Calu3 (cell line): ENCODE data around the gene VWCE. TPM values are rescaled to one million over a fixed set of nuclear protein-coding genes. Genes with fewer than 3 reads are reported as not detected.

Experiments
- Bru-seq: library from RNA; stranded (reverse); fragments of 400-500 nt; gene quantifications from one replicate; lab custom pipeline; 2021; lab: Mats Ljungman, UMichigan
- BruChase-seq, 2 experiments: library from RNA; stranded (reverse); fragments of 400-500 nt; gene quantifications; one replicate each; lab custom pipeline; 2021; lab: Mats Ljungman, UMichigan
- BruUV-seq: library from RNA; stranded (reverse); fragments of 400-500 nt; replicated peaks from 2 replicates; lab custom pipeline; 2021; lab: Mats Ljungman, UMichigan
- CTCF ChIA-PET: fragments of 300-600 bp; sonication (Branson Sonifier 250); formaldehyde crosslinking; loops from one replicate; lab custom pipeline; 2022; ENCODE audit warnings: antibody characterized with exemption; lab: Charles Lee
- DNase-seq: peaks from one replicate; pipeline ENCODE4 v3.0.0; 2022
- H3K27ac Mint-ChIP-seq: one replicate; pipeline ENCODE4 v1.8.0; 2022; ENCODE audit warnings: mixed read lengths; ENCODE audit not compliant: unreplicated experiment
- H3K27me3 Mint-ChIP-seq: one replicate; pipeline ENCODE4 v1.8.0; 2022; ENCODE audit warnings: mixed read lengths; ENCODE audit not compliant: unreplicated experiment
- H3K36me3 Mint-ChIP-seq: one replicate; pipeline ENCODE4 v1.8.0; 2022; ENCODE audit warnings: mild to moderate bottlenecking, moderate library complexity, mixed read lengths; ENCODE audit not compliant: insufficient read depth, unreplicated experiment
- H3K4me1 Mint-ChIP-seq: one replicate; pipeline ENCODE4 v1.8.0; 2022; ENCODE audit warnings: mild to moderate bottlenecking, low read depth, mixed read lengths; ENCODE audit not compliant: unreplicated experiment
- H3K4me3 Mint-ChIP-seq: one replicate; pipeline ENCODE4 v1.8.0; 2022; ENCODE audit warnings: mild to moderate bottlenecking, low read depth, moderate library complexity, mixed read lengths; ENCODE audit not compliant: unreplicated experiment
- H3K9me3 Mint-ChIP-seq: one replicate; pipeline ENCODE4 v1.8.0; 2022; ENCODE audit warnings: low read depth, mixed read lengths; ENCODE audit not compliant: unreplicated experiment
- intact Hi-C: fragments of 100-400 bp; cut with micrococcal nuclease; formaldehyde crosslinking; loops from one replicate; pipeline ENCODE4 v1.10.0; 2022; ENCODE audit not compliant: unreplicated experiment
- long read RNA-seq: library from polyadenylated mRNA; stranded (forward); transcript quantifications from one replicate; pipeline ENCODE4 v2.0.0, GENCODE V29; 2022
- total RNA-seq: library from RNA; stranded (reverse); gene quantifications from 2 replicates; pipeline ENCODE4 v1.2.3, GENCODE V29; 2022
- TF ChIP-seq, protein P1 (sequence below): fragments of 200-600 bp; IDR thresholded peaks from one replicate; pipeline ENCODE4 v1.8.0; 2022; ENCODE audit warnings: antibody characterized with exemption; ENCODE audit not compliant: unreplicated experiment

The VWCE gene, protein sequence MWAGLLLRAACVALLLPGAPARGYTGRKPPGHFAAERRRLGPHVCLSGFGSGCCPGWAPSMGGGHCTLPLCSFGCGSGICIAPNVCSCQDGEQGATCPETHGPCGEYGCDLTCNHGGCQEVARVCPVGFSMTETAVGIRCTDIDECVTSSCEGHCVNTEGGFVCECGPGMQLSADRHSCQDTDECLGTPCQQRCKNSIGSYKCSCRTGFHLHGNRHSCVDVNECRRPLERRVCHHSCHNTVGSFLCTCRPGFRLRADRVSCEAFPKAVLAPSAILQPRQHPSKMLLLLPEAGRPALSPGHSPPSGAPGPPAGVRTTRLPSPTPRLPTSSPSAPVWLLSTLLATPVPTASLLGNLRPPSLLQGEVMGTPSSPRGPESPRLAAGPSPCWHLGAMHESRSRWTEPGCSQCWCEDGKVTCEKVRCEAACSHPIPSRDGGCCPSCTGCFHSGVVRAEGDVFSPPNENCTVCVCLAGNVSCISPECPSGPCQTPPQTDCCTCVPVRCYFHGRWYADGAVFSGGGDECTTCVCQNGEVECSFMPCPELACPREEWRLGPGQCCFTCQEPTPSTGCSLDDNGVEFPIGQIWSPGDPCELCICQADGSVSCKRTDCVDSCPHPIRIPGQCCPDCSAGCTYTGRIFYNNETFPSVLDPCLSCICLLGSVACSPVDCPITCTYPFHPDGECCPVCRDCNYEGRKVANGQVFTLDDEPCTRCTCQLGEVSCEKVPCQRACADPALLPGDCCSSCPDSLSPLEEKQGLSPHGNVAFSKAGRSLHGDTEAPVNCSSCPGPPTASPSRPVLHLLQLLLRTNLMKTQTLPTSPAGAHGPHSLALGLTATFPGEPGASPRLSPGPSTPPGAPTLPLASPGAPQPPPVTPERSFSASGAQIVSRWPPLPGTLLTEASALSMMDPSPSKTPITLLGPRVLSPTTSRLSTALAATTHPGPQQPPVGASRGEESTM
- total RNA-seq: 0.47 and 0.66 TPM in 2 replicates
- Bru-seq, nascent RNA: percentile 27 among the genes with signal in this experiment
- BruChase-seq, experiment 1, labeled RNA remaining after a 6-hour chase: percentile 26 among the genes with signal in this experiment
- percentile 32 among the genes with signal in this experiment for BruChase-seq, experiment 2, labeled RNA remaining after a 2-hour chase
- long read RNA-seq, partial matches to known transcripts: 1 of 1 reads
- long read RNA-seq, other reads (novel, unspliced or antisense): 0 of 1 reads

DNA sequence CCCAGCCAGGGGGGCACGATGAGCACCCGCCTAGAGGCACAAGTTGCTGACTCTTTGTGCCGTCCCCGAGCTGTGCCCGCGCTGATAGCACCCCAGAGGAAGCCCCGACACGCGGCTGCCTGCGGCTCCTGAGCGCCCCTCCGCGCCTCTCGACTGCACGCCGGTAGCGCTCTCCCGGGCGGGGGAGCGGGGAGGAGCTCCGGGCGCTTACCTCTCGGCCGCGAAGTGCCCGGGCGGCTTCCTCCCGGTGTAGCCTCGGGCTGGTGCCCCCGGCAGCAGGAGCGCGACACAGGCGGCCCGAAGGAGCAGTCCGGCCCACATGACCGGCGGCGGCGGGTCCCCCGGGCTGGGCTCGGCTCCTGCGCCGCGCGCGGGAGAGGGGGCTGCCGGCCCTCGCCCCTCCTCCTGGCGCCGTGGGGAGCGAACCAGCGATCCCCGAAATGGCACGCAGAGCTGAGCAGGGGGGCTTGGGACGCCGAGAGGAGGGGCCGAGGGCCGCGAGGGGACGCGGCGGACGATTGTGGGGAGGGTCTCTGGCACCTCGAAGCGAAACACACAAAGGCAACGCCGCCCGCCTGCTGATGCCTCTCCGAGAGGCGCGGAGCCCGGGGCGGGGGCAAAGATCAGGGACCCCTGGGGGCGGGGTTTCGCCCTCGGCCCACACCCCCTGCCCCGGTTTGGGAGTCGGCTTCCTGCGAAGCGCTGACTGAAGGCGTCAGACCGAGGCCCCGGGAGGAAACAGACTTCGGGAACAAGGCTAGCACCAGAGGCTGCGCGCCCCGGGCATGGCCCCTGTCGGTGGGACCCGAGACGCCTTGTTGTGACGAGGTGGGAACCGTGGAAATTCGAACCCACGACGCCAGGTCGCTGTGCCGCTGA, at the start of gene VWCE:
TSS of gene VWCE (minus strand) at position 600 of the 879 bp plus-strand sequence. CDS start at position 321, 279 bp downstream.
- no TSS peak for BruUV-seq
- TF ChIP-seq, protein P1, sequence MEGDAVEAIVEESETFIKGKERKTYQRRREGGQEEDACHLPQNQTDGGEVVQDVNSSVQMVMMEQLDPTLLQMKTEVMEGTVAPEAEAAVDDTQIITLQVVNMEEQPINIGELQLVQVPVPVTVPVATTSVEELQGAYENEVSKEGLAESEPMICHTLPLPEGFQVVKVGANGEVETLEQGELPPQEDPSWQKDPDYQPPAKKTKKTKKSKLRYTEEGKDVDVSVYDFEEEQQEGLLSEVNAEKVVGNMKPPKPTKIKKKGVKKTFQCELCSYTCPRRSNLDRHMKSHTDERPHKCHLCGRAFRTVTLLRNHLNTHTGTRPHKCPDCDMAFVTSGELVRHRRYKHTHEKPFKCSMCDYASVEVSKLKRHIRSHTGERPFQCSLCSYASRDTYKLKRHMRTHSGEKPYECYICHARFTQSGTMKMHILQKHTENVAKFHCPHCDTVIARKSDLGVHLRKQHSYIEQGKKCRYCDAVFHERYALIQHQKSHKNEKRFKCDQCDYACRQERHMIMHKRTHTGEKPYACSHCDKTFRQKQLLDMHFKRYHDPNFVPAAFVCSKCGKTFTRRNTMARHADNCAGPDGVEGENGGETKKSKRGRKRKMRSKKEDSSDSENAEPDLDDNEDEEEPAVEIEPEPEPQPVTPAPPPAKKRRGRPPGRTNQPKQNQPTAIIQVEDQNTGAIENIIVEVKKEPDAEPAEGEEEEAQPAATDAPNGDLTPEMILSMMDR: peak; percentile 16
- DNase-seq: peak; percentile 66
- CTCF ChIA-PET: interaction anchor here (1.7 kb wide), 1 partner anchor 41 kb away, joined by 7 read pairs; no protein-coding TSS in a partner anchor
- peaks cover 35% of the 10 kb centered on the region for H3K27me3 Mint-ChIP-seq
- peaks cover 43% of the 10 kb centered on the region for H3K36me3 Mint-ChIP-seq
- no peaks in the 10 kb centered on the region for H3K4me1 Mint-ChIP-seq
- H3K9me3 Mint-ChIP-seq: no peaks in the 10 kb centered on the region
- no peak within 1 kb of the TSS for H3K27ac Mint-ChIP-seq
- intact Hi-C loops: no loop called here
- peak within 1 kb of the TSS; percentile 70 for H3K4me3 Mint-ChIP-seq

DNA sequence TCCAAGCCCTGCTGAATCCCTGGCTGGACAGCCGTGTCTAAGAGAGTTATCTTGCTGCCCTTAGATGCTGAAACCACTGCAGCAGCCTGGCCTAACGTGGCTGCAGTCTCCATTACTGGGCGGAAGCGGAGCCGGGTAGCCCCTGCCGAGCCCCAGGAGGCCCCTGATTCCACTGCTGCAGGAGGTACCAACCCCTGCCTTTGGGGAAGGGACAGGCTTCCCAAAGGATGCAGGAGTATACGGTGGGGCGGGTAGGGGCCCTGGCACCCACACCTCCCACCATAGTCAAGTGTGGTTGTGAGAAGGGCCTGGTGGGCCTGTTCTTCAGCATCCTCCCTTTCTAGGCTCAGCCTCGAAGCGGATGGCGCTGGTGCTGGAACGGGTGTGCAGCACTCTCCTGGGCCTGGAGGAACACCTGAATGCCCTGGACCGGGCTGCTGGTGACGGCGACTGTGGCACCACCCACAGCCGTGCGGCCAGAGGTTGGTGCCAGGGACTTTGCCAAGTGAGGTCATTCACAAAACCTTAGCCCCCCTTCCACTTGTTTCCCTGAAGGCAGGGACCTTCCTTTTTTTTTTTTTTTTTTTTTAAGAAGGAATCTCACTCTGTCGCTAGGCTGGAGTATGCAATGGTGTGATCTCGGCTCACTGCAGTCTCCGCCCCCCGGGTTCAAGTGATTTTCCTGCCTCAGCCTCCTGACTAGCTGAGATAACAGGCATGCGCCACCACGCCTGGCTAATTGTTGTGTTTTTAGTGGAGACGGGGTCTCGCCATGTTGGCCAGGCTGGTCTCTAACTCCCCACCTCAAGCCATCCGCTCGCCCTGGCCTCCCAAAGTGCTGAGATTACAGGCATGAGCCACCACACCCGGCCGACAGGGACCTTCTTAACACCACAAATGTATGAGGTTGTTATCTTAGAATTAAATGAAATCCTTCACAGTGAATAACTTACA, 49.0 kb upstream of the VWCE start:
- no peaks in the 10 kb centered on the region for H3K27me3 Mint-ChIP-seq
- BruUV-seq: no TSS peak
- TF ChIP-seq, protein P1: no peak
- no peak overlapping the region for H3K27ac Mint-ChIP-seq
- intact Hi-C loops: no loop called here
- peaks cover 13% of the 10 kb centered on the region for H3K36me3 Mint-ChIP-seq
- no peaks in the 10 kb centered on the region for H3K4me1 Mint-ChIP-seq
- CTCF ChIA-PET: interaction anchor here (0.6 kb wide), 1 partner anchor 79 kb away, joined by 7 read pairs; no protein-coding TSS in a partner anchor
- H3K9me3 Mint-ChIP-seq: no peaks in the 10 kb centered on the region
- H3K4me3 Mint-ChIP-seq: no peak overlapping the region
- no peak for DNase-seq

DNA sequence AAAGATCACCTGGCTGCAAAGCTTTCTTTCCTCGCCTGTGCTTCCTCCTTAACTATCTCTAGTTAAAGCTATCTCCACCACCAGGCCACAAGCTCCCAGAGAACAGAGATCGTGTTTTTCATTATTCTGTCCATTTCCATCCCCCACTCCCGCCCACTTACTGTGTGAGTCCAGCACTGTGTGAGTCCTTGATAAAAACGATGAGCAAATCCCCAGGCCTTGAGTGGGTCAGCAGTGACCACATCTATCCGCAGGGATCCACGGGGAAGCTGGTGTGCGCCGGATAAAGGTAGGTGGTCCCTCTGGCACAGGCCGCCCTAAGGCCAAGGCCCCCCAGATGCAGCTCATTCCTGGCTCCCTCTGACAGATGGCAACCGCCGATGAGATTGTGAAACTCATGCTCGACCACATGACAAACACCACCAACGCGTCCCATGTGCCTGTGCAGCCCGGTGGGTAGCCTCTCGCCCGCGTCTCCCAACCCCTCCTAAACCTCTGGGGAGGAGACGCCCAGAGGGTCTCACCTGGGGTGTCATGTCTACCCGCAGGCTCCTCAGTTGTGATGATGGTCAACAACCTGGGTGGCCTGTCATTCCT, 47.2 kb upstream of the VWCE start:
- H3K27ac Mint-ChIP-seq: no peak overlapping the region
- TF ChIP-seq, protein P1: no peak
- no peak overlapping the region for H3K4me3 Mint-ChIP-seq
- no TSS peak for BruUV-seq
- H3K36me3 Mint-ChIP-seq: peaks cover 17% of the 10 kb centered on the region
- intact Hi-C loops: no loop called here
- H3K27me3 Mint-ChIP-seq: no peaks in the 10 kb centered on the region
- no peaks in the 10 kb centered on the region for H3K4me1 Mint-ChIP-seq
- CTCF ChIA-PET: no interaction called here
- no peak for DNase-seq
- no peaks in the 10 kb centered on the region for H3K9me3 Mint-ChIP-seq
